Kidney (tissue), 14 donors: ENCODE measurements around the gene NOX5. TPM values are rescaled to one million over a fixed set of nuclear protein-coding genes. Genes with fewer than 3 reads are reported as not detected.

Experiments used
- DNase-seq, 5 donors: peaks; one replicate each; pipeline ENCODE4 v3.0.0-alpha.2; 2013 to 2020
- FAIRE-seq: peaks from 2 replicates; lab custom pipeline; 2012; peaks lifted over from hg19 to GRCh38; lab: Jason Lieb, UNC
- H3K27ac ChIP-seq, 2 donors: one replicate each; pipeline ENCODE4 v1.7.0; 2013; ENCODE audit warnings: low read depth in 2 of 2, low read length in 2 of 2, inconsistent platforms in 1 of 2
- H3K27me3 ChIP-seq: one replicate; pipeline ENCODE4 v1.7.1; 2013; ENCODE audit warnings: low read length, inconsistent platforms; ENCODE audit not compliant: control insufficient read depth, insufficient read depth
- H3K36me3 ChIP-seq, 3 donors: one replicate each; pipeline versions ENCODE4 v1.7.0 to v1.7.1; 2013; ENCODE audit warnings: low read length in 3 of 3, control low read depth in 1 of 3, inconsistent platforms in 1 of 3; ENCODE audit not compliant: insufficient read depth in 3 of 3, control insufficient read depth in 2 of 3
- H3K4me1 ChIP-seq, 3 donors: one replicate each; pipeline versions ENCODE4 v1.7.0 to v1.7.1; 2013; ENCODE audit warnings: low read length in 3 of 3, inconsistent platforms in 1 of 3, low read depth in 1 of 3; ENCODE audit not compliant: control insufficient read depth in 2 of 3, insufficient read depth in 2 of 3
- H3K4me3 ChIP-seq, 3 donors: one replicate each; pipeline versions ENCODE4 v1.7.0 to v1.8.1; 2013; ENCODE audit warnings: low read length in 3 of 3, control low read depth in 1 of 3, inconsistent platforms in 1 of 3
- H3K9ac ChIP-seq, 3 donors: one replicate each; pipeline versions ENCODE4 v1.7.0 to v1.7.1; 2013; ENCODE audit warnings: low read length in 3 of 3, control low read depth in 1 of 3, inconsistent platforms in 1 of 3
- H3K9me3 ChIP-seq, 3 donors: one replicate each; pipeline versions ENCODE4 v1.7.0 to v1.7.1; 2013; ENCODE audit warnings: low read length in 3 of 3, control low read depth in 1 of 3, inconsistent platforms in 1 of 3; ENCODE audit not compliant: control insufficient read depth in 2 of 3, insufficient read depth in 1 of 3
- intact Hi-C: fragments of 100-400 bp; cut with DNase I; formaldehyde crosslinking; loops from one replicate; pipeline ENCODE4 v1.11.1; 2022
- polyA plus RNA-seq: library from polyadenylated mRNA; stranded (reverse); fragments of 350-450 nt; fragmentation: Illumina TruSeq; extraction: RNeasy Lipid Tissue Mini Kit (QIAGEN cat#74804); gene quantifications from one replicate; pipeline ENCODE4 v1.2.3, GENCODE V29; 2014; ENCODE audit warnings: low read depth, low replicate concordance; ENCODE audit not compliant: insufficient read depth
- total RNA-seq: library from RNA; stranded (reverse); fragmentation: NEBNext Ultra II Directional; extraction: Animal tissue kit (Norgen Biotek cat#: 25700); gene quantifications from one replicate; pipeline ENCODE4 v1.2.1, GENCODE V29; 2021
- TF ChIP-seq, protein P1 (sequence below): IDR thresholded peaks from 3 replicates; pipeline ENCODE4 v1.5.1; 2012; ENCODE audit warnings: mild to moderate bottlenecking, moderate library complexity, borderline replicate concordance; ENCODE audit not compliant: insufficient read depth; ENCODE audit errors: extremely low read depth
- donor health status: control.
- donor health status: control.
- donor health status: control.
- donor health status: control.
- donor health status: control.
- donor health status: DM: yes; HTN: yes; CAD: no.
- donor health status: Normal renal cell carcinoma (clear cell type).

NOX5 gene
- total and polyA plus RNA-seq, 2 donors from 2014 or later: 0.19 to 0.60 TPM

DNA sequence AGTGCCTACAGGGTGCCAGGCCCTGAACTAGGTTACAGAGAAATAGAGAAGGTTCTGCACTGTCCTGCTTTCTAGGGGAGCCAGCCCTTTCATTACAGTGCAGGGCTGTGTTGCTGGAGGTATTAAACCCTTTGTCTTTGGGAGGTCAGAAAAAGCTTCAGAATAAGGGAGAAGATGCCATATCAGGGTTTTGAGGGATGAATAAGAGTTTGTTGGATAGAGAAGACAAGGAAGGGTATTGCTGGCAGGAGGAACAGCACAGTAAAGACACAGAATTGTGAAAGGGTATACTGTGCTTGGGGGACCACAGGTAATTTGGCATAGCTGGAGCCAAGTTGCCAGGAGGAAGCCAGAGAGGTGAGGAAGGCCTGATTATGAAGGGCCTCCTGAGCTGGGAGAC, 23.0 kb downstream of the NOX5 start:
- no peak overlapping the region for H3K9ac ChIP-seq
- H3K4me1 ChIP-seq: peaks cover 0 to 2% (median 0%) of the 10 kb centered on the region in 3 donors
- no peaks in the 10 kb centered on the region for H3K27me3 ChIP-seq
- intact Hi-C loops: no loop called here
- H3K9me3 ChIP-seq: no peaks in the 10 kb centered on the region
- no peak overlapping the region for H3K27ac ChIP-seq
- DNase-seq (no peak), FAIRE-seq (no peak)
- no peaks in the 10 kb centered on the region for H3K36me3 ChIP-seq
- H3K4me3 ChIP-seq: no peak overlapping the region
- TF ChIP-seq, protein P1, sequence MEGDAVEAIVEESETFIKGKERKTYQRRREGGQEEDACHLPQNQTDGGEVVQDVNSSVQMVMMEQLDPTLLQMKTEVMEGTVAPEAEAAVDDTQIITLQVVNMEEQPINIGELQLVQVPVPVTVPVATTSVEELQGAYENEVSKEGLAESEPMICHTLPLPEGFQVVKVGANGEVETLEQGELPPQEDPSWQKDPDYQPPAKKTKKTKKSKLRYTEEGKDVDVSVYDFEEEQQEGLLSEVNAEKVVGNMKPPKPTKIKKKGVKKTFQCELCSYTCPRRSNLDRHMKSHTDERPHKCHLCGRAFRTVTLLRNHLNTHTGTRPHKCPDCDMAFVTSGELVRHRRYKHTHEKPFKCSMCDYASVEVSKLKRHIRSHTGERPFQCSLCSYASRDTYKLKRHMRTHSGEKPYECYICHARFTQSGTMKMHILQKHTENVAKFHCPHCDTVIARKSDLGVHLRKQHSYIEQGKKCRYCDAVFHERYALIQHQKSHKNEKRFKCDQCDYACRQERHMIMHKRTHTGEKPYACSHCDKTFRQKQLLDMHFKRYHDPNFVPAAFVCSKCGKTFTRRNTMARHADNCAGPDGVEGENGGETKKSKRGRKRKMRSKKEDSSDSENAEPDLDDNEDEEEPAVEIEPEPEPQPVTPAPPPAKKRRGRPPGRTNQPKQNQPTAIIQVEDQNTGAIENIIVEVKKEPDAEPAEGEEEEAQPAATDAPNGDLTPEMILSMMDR: no peak

DNA sequence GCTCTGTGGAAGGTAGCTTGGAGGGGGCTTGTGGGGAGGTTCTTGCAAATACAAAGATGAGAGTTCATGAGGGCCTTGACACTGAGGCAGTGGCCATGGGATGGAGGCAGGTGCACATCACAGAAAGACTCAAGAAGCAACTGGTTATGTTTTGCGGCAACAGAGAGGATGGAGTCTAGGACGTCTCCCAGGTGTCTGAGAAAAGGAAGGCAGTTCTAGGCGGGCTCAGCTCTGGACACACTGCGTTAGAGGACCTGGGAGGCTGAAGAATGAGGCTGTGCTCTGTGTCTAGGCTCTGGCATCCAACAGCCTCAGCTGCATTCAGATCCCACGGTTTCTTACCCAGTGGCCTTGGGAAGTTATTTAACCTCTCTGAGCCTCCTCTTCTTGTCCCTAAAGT, 23.5 kb downstream of the NOX5 start:
- no peak overlapping the region for H3K27ac ChIP-seq
- no peak overlapping the region for H3K4me3 ChIP-seq
- H3K9me3 ChIP-seq: no peaks in the 10 kb centered on the region
- no peak for DNase-seq
- FAIRE-seq: no peak
- peaks cover 0 to 2% (median 0%) of the 10 kb centered on the region in 3 donors for H3K4me1 ChIP-seq
- intact Hi-C loops: no loop called here
- no peak overlapping the region for H3K9ac ChIP-seq
- no peaks in the 10 kb centered on the region for H3K27me3 ChIP-seq
- no peaks in the 10 kb centered on the region for H3K36me3 ChIP-seq
- TF ChIP-seq, protein P1: no peak

GRCh38 chr15:69038508-69038907, 24.0 kb downstream of the NOX5 start:
- no peaks in the 10 kb centered on the region for H3K36me3 ChIP-seq
- intact Hi-C loops: no loop called here
- H3K9me3 ChIP-seq: no peaks in the 10 kb centered on the region
- H3K4me3 ChIP-seq: no peak overlapping the region
- peaks cover 0 to 2% (median 0%) of the 10 kb centered on the region in 3 donors for H3K4me1 ChIP-seq
- H3K27me3 ChIP-seq: no peaks in the 10 kb centered on the region
- TF ChIP-seq, protein P1: no peak
- no peak overlapping the region for H3K27ac ChIP-seq
- FAIRE-seq (no peak), DNase-seq (no peak)
- no peak overlapping the region for H3K9ac ChIP-seq
